Measurements from ENCODE around the gene PNMA6A.
"Not testable (repeated sequence)": the region's sequence is repeated elsewhere in the genome, so short reads cannot be mapped to it uniquely, and the experiment has no call there.

DNA sequence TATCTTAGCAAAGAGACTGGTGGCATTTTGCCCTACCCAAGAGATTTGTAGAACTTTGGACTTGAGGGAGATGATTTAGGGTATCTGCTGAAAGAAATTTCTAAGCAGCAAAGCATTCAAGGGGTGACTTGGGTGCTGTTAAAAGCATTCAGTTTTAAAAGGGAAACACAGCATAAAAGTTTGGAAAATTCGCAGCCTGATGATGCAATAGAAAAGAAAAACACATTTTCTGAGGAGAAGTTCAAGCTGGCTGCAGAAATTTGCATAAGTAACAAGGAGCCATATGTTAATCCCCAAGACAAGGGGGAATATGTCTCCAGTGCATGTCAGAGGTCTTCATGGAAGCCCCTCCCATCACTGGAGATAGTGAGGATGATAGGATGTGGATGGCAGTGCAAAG, 32.7 kb downstream of the PNMA6A start:
- TF ChIP-seq ELK1 (IDR thresholded peaks at IDR 0.05; ENCODE audit: low read depth, low read length); EP300 (IDR thresholded peaks at IDR 0.05; ENCODE audit: borderline replicate concordance in 1 of 2, control insufficient read depth in 1 of 2, low read depth in 2 of 2, low read length in 2 of 2); SPI1 (IDR thresholded peaks at IDR 0.05; ENCODE audit: borderline replicate concordance, insufficient read depth, low read depth, low read length); ATF7 (IDR thresholded peaks at IDR 0.05; ENCODE audit: low read depth); SMC3 (IDR thresholded peaks at IDR 0.05; ENCODE audit: borderline replicate concordance, low read length); CHD2 (IDR thresholded peaks at IDR 0.05; ENCODE audit: borderline replicate concordance, low read depth, low read length): not testable (repeated sequence)
- TF ChIP-seq, protein P1, sequence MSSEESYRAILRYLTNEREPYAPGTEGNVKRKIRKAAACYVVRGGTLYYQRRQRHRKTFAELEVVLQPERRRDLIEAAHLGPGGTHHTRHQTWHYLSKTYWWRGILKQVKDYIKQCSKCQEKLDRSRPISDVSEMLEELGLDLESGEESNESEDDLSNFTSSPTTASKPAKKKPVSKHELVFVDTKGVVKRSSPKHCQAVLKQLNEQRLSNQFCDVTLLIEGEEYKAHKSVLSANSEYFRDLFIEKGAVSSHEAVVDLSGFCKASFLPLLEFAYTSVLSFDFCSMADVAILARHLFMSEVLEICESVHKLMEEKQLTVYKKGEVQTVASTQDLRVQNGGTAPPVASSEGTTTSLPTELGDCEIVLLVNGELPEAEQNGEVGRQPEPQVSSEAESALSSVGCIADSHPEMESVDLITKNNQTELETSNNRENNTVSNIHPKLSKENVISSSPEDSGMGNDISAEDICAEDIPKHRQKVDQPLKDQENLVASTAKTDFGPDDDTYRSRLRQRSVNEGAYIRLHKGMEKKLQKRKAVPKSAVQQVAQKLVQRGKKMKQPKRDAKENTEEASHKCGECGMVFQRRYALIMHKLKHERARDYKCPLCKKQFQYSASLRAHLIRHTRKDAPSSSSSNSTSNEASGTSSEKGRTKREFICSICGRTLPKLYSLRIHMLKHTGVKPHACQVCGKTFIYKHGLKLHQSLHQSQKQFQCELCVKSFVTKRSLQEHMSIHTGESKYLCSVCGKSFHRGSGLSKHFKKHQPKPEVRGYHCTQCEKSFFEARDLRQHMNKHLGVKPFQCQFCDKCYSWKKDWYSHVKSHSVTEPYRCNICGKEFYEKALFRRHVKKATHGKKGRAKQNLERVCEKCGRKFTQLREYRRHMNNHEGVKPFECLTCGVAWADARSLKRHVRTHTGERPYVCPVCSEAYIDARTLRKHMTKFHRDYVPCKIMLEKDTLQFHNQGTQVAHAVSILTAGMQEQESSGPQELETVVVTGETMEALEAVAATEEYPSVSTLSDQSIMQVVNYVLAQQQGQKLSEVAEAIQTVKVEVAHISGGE (CRISPR knock-in tag; IDR thresholded peaks at IDR 0.05), result not testable (repeated sequence)
- TF ChIP-seq, protein P2, sequence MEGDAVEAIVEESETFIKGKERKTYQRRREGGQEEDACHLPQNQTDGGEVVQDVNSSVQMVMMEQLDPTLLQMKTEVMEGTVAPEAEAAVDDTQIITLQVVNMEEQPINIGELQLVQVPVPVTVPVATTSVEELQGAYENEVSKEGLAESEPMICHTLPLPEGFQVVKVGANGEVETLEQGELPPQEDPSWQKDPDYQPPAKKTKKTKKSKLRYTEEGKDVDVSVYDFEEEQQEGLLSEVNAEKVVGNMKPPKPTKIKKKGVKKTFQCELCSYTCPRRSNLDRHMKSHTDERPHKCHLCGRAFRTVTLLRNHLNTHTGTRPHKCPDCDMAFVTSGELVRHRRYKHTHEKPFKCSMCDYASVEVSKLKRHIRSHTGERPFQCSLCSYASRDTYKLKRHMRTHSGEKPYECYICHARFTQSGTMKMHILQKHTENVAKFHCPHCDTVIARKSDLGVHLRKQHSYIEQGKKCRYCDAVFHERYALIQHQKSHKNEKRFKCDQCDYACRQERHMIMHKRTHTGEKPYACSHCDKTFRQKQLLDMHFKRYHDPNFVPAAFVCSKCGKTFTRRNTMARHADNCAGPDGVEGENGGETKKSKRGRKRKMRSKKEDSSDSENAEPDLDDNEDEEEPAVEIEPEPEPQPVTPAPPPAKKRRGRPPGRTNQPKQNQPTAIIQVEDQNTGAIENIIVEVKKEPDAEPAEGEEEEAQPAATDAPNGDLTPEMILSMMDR (IDR thresholded peaks at IDR 0.05 in 2 of 3, conservative IDR thresholded peaks at IDR 0.05 in 1 of 3; ENCODE audit: control insufficient read depth in 2 of 3, extremely low read depth in 1 of 3, insufficient read depth in 1 of 3, low read depth in 3 of 3, low read length in 3 of 3), result not testable (repeated sequence)

Measured in GM12878 (cell line).